A549 (cell line): ENCODE results near the gene PAXX. TPM values are rescaled to one million over a fixed set of nuclear protein-coding genes. Genes with fewer than 3 reads are reported as not detected.

Experiments
- ATAC-seq, 2 experiments: fragments of 200-7000 bp in 1 of 2; fragments of >200 bp in 1 of 2; cut with Nextera tagmentation in 1 of 2; cut with Tn5 transposase in 1 of 2; 3 replicates each; pipeline versions ENCODE4 v1.8.0 to v1.9.1; 2018 to 2020; ENCODE audit warnings: mild to moderate bottlenecking in 1 of 2, moderate library complexity in 1 of 2
- CTCF ChIA-PET: fragments of 300-600 bp; sonication (Branson Sonifier 250); formaldehyde crosslinking; extraction: SDS; loops from one replicate; lab custom pipeline; 2021; ENCODE audit warnings: antibody characterized with exemption, inconsistent platforms; lab: Yijun Ruan, JAX
- POLR2A ChIA-PET: fragments of 350-600 bp; formaldehyde crosslinking; extraction: SDS; loops from one replicate; lab custom pipeline; 2021; ENCODE audit warnings: antibody characterized with exemption, inconsistent platforms; lab: Yijun Ruan, JAX
- DNase-seq, 2 experiments: peaks; one replicate each; pipeline versions ENCODE4 v3.0.0 to v3.0.0-alpha.2; 2011 to 2016; ENCODE audit warnings: low read depth in 1 of 2, low spot score in 1 of 2
- FAIRE-seq: peaks from 2 replicates; lab custom pipeline; 2011; peaks lifted over from hg19 to GRCh38; lab: Jason Lieb, UNC
- H3K27ac ChIP-seq, 2 experiments: fragments of >200 bp; sonication (Bioruptor Twin); formaldehyde crosslinking; 3 replicates each; pipeline ENCODE4 v1.5.1; 2016 to 2017
- H3K4me1 ChIP-seq: fragments of >200 bp; sonication (Bioruptor Twin); formaldehyde crosslinking; 3 replicates; pipeline ENCODE4 v1.6.1; 2016
- H3K4me2 ChIP-seq: fragments of >200 bp; sonication (Bioruptor Twin); formaldehyde crosslinking; 3 replicates; pipeline ENCODE4 v1.6.1; 2016
- H3K4me3 ChIP-seq: fragments of >200 bp; sonication (Bioruptor Twin); formaldehyde crosslinking; 3 replicates; pipeline ENCODE4 v1.5.1; 2016
- H3K9me3 ChIP-seq: fragments of >200 bp; sonication (Bioruptor Twin); formaldehyde crosslinking; 3 replicates; pipeline ENCODE4 v1.6.1; 2016
- BHLHE40 ChIP-seq: IDR thresholded peaks from 2 replicates; pipeline ENCODE4 v1.6.1; 2012; ENCODE audit warnings: low read depth, low read length, inconsistent platforms
- CBX8 ChIP-seq: fragments of 200-600 bp; sonication (generic); IDR thresholded peaks from 2 replicates; pipeline ENCODE4 v1.6.1; 2016
- CHD4 ChIP-seq: fragments of 200-600 bp; sonication (generic); IDR thresholded peaks from 2 replicates; pipeline ENCODE4 v1.6.1; 2016; ENCODE audit warnings: antibody characterized with exemption, mild to moderate bottlenecking, borderline replicate concordance
- POLR2A ChIP-seq: IDR thresholded peaks from 2 replicates; pipeline ENCODE4 v1.6.1; 2012; ENCODE audit warnings: mild to moderate bottlenecking, low read length
- RAD21 ChIP-seq, 2 experiments: fragments of >200 bp in 1 of 2; sonication (Bioruptor Twin) in 1 of 2; formaldehyde crosslinking in 1 of 2; IDR thresholded peaks in 1 of 2; conservative IDR thresholded peaks in 1 of 2; 2 replicates in 1 of 2; 3 replicates in 1 of 2; pipeline ENCODE4 v1.6.1; 2012 to 2018; ENCODE audit warnings: inconsistent platforms in 1 of 2
- RNF2 ChIP-seq: fragments of 200-600 bp; sonication (generic); IDR thresholded peaks from 2 replicates; pipeline ENCODE4 v1.6.1; 2016; ENCODE audit warnings: low read depth, mild to moderate bottlenecking, antibody characterized with exemption, moderate library complexity, borderline replicate concordance
- SMC3 ChIP-seq: fragments of >200 bp; sonication (Bioruptor Twin); formaldehyde crosslinking; IDR thresholded peaks from 3 replicates; pipeline ENCODE4 v1.6.1; 2018; ENCODE audit warnings: inconsistent platforms
- ZC3H11A ChIP-seq: fragments of 450-650 bp; IDR thresholded peaks from 2 replicates; pipeline ENCODE4 v1.6.1; 2014; ENCODE audit warnings: antibody characterized with exemption, mild to moderate bottlenecking
- WGBS: methylation state at CpG from one replicate; pipeline ENCODE4 v1.1.6; 2017; ENCODE audit errors: missing lambda C conversion rate; 5-methylcytosine and 5-hydroxymethylcytosine counted together
- polyA plus RNA-seq, 4 experiments: library from polyadenylated mRNA; depleted of rRNA in 3 of 4; stranded (reverse); fragments of >200 nt; fragmentation: RNase III in 1 of 4; extraction: RNeasy Plus Mini Kit Qiagen cat#74134 plus additional on column Dnase treatment in 1 of 4; gene quantifications; 2 replicates in 3 of 4; 3 replicates in 1 of 4; pipeline ENCODE4 v1.2.3, GENCODE V29; 2011 to 2017
- TF ChIP-seq, protein P1 (sequence below): fragments of 200-600 bp; sonication (generic); IDR thresholded peaks from 2 replicates; pipeline ENCODE4 v1.6.1; 2016; ENCODE audit warnings: antibody characterized with exemption, mild to moderate bottlenecking, moderate library complexity
- TF ChIP-seq, protein P2 (sequence below): fragments of >200 bp; sonication (Bioruptor Twin); formaldehyde crosslinking; IDR thresholded peaks from 3 replicates; pipeline ENCODE4 v1.5.1; 2016
- TF ChIP-seq, protein P3 (sequence below): IDR thresholded peaks from 2 replicates; pipeline ENCODE4 v1.6.1; 2012
- TF ChIP-seq, protein P4 (sequence below): IDR thresholded peaks from 2 replicates; pipeline ENCODE4 v1.6.1; 2012; ENCODE audit warnings: low read depth, borderline replicate concordance

PAXX gene
- polyA plus RNA-seq, 2 of the 4 experiments (the other 2 are of a cell fraction): 15.6 to 53.2 TPM

DNA sequence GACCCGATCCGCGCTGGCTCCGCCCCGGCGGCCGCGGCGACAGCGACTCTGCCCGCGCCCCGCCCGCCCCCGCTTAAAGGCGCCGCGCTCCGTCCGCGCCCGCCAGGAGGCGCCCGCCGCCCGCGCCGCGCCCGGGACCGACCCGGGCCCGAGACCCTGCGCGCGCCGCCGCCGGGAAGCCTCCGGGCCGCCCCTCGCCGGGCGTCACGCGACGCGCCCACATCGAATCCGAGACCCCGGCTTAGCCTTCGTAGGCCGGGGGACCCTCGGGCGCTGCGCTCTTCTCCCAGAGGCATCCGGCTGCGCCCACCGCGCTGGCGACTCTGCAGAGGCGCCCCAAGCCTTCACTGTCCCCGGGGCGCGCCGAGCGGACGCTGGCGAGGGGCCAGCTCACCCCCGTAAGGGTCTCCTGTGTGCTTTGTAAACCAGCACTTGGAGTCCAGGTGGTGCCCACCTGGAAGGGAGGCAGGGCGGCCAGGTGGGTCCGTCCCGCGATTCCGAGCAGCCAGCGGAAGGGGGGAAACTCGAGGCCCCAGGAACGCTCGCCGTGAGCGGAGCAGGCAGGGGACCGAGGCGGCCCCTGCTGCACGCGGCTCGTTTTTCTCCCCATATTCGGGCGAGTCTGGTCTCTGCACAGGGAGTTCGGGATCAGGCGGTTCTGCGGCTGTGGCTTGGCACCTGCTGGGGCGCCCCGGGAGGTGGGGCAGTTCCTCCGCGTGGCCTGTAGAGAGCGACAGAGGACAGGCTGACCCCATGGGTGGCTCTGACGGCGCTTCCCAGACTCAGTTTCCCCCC is 36.2 kb downstream of the PAXX start:
- Histone ChIP-seq H3K4me2 (peak overlapping the region; percentile 100), H3K4me3 (peak overlapping the region; percentile 74), H3K9me3 (no peaks in the 10 kb centered on the region)
- POLR2A ChIA-PET: interaction anchor here (1.0 to 1.9 kb wide), 4 partner anchors 18 to 101 kb away, joined by 3 to 8 read pairs (median 4); partner anchors contain the start of genes CLIC3, NPDC1 and PAXX
- TF ChIP-seq, protein P1, sequence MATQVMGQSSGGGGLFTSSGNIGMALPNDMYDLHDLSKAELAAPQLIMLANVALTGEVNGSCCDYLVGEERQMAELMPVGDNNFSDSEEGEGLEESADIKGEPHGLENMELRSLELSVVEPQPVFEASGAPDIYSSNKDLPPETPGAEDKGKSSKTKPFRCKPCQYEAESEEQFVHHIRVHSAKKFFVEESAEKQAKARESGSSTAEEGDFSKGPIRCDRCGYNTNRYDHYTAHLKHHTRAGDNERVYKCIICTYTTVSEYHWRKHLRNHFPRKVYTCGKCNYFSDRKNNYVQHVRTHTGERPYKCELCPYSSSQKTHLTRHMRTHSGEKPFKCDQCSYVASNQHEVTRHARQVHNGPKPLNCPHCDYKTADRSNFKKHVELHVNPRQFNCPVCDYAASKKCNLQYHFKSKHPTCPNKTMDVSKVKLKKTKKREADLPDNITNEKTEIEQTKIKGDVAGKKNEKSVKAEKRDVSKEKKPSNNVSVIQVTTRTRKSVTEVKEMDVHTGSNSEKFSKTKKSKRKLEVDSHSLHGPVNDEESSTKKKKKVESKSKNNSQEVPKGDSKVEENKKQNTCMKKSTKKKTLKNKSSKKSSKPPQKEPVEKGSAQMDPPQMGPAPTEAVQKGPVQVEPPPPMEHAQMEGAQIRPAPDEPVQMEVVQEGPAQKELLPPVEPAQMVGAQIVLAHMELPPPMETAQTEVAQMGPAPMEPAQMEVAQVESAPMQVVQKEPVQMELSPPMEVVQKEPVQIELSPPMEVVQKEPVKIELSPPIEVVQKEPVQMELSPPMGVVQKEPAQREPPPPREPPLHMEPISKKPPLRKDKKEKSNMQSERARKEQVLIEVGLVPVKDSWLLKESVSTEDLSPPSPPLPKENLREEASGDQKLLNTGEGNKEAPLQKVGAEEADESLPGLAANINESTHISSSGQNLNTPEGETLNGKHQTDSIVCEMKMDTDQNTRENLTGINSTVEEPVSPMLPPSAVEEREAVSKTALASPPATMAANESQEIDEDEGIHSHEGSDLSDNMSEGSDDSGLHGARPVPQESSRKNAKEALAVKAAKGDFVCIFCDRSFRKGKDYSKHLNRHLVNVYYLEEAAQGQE: no peak
- TF ChIP-seq, protein P2, sequence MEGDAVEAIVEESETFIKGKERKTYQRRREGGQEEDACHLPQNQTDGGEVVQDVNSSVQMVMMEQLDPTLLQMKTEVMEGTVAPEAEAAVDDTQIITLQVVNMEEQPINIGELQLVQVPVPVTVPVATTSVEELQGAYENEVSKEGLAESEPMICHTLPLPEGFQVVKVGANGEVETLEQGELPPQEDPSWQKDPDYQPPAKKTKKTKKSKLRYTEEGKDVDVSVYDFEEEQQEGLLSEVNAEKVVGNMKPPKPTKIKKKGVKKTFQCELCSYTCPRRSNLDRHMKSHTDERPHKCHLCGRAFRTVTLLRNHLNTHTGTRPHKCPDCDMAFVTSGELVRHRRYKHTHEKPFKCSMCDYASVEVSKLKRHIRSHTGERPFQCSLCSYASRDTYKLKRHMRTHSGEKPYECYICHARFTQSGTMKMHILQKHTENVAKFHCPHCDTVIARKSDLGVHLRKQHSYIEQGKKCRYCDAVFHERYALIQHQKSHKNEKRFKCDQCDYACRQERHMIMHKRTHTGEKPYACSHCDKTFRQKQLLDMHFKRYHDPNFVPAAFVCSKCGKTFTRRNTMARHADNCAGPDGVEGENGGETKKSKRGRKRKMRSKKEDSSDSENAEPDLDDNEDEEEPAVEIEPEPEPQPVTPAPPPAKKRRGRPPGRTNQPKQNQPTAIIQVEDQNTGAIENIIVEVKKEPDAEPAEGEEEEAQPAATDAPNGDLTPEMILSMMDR: peak; percentile 66
- TF ChIP-seq POLR2A: 0 out of 2 replicates have a peak, but pooled peaks have one; percentile 0
- TF ChIP-seq, protein P3, sequence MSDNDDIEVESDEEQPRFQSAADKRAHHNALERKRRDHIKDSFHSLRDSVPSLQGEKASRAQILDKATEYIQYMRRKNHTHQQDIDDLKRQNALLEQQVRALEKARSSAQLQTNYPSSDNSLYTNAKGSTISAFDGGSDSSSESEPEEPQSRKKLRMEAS: 0 out of 2 replicates have a peak, but pooled peaks have one; percentile 8
- no peak for TF ChIP-seq BHLHE40
- TF ChIP-seq CBX8: no peak
- TF ChIP-seq RAD21 (conservative IDR thresholded peaks at IDR 0.05 in 1 of 2, IDR thresholded peaks at IDR 0.05 in 1 of 2): no peak; a peak in 1 of 5 replicates
- peak; percentile 58; the same call in 1 of the 2 replicates for TF ChIP-seq RNF2
- TF ChIP-seq, all 56 proteins: peak for 4
- Histone ChIP-seq H3K27ac (peak overlapping the region; percentile 82 to 92), H3K4me1 (peaks cover 25% of the 10 kb centered on the region)
- DNase-seq (peak in 1 of 2 experiments; percentile 64), ATAC-seq (peak; percentile 49 to 69), FAIRE-seq (no peak)
- 0% methylated on average over 22 of the region's 98 CpGs for WGBS
- CTCF ChIA-PET: interaction anchor here (0.8 to 20.4 kb wide), 74 partner anchors 9 to 340 kb away, joined by 3 to 282 read pairs (median 5); partner anchors contain the start of genes AJM1, C8G, CLIC3 and CYSRT1

DNA sequence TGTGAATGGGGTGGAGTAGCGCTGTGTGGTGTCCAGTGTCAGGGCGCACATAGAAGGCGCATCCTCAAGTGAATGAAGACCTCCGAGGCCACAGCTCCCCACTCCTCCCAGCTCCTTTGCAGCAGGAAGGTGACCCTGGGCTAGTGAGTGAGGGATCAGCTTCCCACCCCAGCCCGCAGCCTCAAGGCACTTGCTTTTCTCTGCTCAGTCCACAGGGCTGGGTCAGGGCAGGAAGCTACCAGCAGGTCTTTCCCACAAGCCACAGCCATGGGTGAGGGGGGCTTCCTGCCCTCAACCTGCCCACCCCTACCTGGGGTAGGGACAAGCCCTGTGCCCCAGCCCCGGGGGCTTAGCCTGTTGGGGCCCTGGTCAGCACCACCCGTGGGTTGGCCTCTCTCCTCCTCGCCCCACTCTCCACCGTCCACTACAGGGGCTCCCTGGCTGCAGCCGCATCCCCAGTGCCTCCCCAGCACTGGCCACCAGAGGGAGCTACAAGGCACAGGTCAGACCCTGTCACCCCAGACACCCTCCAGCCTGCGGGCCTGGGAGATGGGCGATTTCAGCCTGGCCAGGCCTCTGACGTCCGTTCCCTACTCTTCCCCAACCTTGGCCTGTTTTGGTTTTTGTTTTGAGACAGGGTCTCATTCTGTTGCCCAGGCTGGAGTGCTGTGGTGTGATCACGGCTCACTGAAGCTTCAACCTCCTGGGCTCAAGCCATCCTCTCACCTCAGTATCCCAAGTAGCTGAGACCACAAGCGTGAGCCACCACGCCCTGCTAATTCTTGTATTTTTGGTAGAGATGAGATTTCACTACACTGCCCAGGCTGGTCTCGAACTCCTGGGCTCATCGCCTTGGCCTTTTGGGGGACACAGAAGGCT is 37.1 kb downstream of the PAXX start:
- H3K4me2 ChIP-seq: peak overlapping the region; percentile 100
- FAIRE-seq (no peak), DNase-seq (peak; percentile 67 to 73), ATAC-seq (peak; percentile 63 to 90)
- CTCF ChIA-PET: interaction anchor here (0.5 to 20.4 kb wide), 83 partner anchors 8 to 341 kb away, joined by 3 to 282 read pairs (median 5); partner anchors contain the start of genes AJM1, ANAPC2, C8G and CLIC3
- peak overlapping the region; percentile 74; the same call in 1 of the 3 replicates for H3K4me3 ChIP-seq
- WGBS: 22% methylated on average over 19 of the region's 19 CpGs
- H3K9me3 ChIP-seq: no peaks in the 10 kb centered on the region
- H3K4me1 ChIP-seq: peaks cover 26% of the 10 kb centered on the region
- TF ChIP-seq, protein P2: peak; percentile 67
- TF ChIP-seq SMC3: peak; percentile 41; the same call in 2 of the 3 replicates
- TF ChIP-seq CHD4: no peak
- TF ChIP-seq, protein P3: 0 out of 2 replicates have a peak, but pooled peaks have one; percentile 23
- TF ChIP-seq, protein P4, sequence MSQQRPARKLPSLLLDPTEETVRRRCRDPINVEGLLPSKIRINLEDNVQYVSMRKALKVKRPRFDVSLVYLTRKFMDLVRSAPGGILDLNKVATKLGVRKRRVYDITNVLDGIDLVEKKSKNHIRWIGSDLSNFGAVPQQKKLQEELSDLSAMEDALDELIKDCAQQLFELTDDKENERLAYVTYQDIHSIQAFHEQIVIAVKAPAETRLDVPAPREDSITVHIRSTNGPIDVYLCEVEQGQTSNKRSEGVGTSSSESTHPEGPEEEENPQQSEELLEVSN: no peak
- no peak for TF ChIP-seq ZC3H11A
- TF ChIP-seq RAD21 (conservative IDR thresholded peaks at IDR 0.05 in 1 of 2, IDR thresholded peaks at IDR 0.05 in 1 of 2): peak in 1 of 2 experiments; percentile 49; a peak in 2 of 5 replicates
- POLR2A ChIA-PET: interaction anchor here (1.0 to 1.9 kb wide), 4 partner anchors 17 to 100 kb away, joined by 3 to 8 read pairs (median 4); partner anchors contain the start of genes CLIC3, NPDC1 and PAXX
- H3K27ac ChIP-seq: peak overlapping the region in 1 of 2 experiments; percentile 92; a peak in 4 of 6 replicates
